ENCODE data around the gene USP47.

- TF ChIP-seq CTCF (IDR thresholded peaks at IDR 0.05) (no peak), POLR2A (IDR thresholded peaks at IDR 0.05) (no peak)
Observed at GRCh38 chr11:12003815-12004214, 162.0 kb downstream of the USP47 start.

Measured in esophagus squamous epithelium (tissue), 4 donors.